GM12891 (cell line): ENCODE data around the gene FBXO48.

Experiments
- POLR2A ChIP-seq: IDR thresholded peaks from 2 replicates; pipeline ENCODE4 v1.6.1; 2011; ENCODE audit warnings: low read depth, low read length, control low read depth
- POLR2AphosphoS5 ChIP-seq: IDR thresholded peaks from 2 replicates; pipeline ENCODE4 v1.6.1; 2011; ENCODE audit warnings: low read depth, low read length, control low read depth

- TF ChIP-seq POLR2AphosphoS5 (no peak), POLR2A (no peak)
Measured at GRCh38 chr2:68428126-68428525, 39.0 kb downstream of the FBXO48 start.
